Stimulated activated CD8-positive, alpha-beta memory T cell treated with anti-CD3 and anti-CD28 coated beads, Interleukin-2, amount 100 ng/mL, for 48 hours (primary cell): ENCODE measurements around the gene ADAMTSL1.

Experiments
- DNase-seq, 2 donors: peaks; one replicate each; pipeline ENCODE4 v3.0.0-alpha.2; 2020; ENCODE audit warnings: low read depth in 2 of 2

Gene ADAMTSL1

GRCh38 chr9:18819418-18819817 lies 345.5 kb downstream of the ADAMTSL1 start:
- no peak for DNase-seq

- no peak for DNase-seq
Measured at GRCh38 chr9:18820566-18821095, 346.7 kb downstream of the ADAMTSL1 start.

- no peak for DNase-seq
Measured at GRCh38 chr9:18821788-18822187, 347.8 kb downstream of the ADAMTSL1 start.

GRCh38 chr9:18822850-18823249 lies 348.9 kb downstream of the ADAMTSL1 start:
- no peak for DNase-seq

GRCh38 chr9:18824095-18824666 lies 350.2 kb downstream of the ADAMTSL1 start:
- DNase-seq, result no peak

- DNase-seq, result no peak
Measured at GRCh38 chr9:18825656-18826170, 351.8 kb downstream of the ADAMTSL1 start.

- DNase-seq, result no peak
Measured at GRCh38 chr9:18826248-18826647, 352.3 kb downstream of the ADAMTSL1 start.

- DNase-seq, result no peak
Measured at GRCh38 chr9:18829066-18829465, 355.1 kb downstream of the ADAMTSL1 start.

- no peak for DNase-seq
Measured at GRCh38 chr9:18829873-18830272, 355.9 kb downstream of the ADAMTSL1 start.

GRCh38 chr9:18834740-18835361 lies 360.9 kb downstream of the ADAMTSL1 start:
- DNase-seq, result no peak

GRCh38 chr9:18837402-18837801 lies 363.4 kb downstream of the ADAMTSL1 start:
- no peak for DNase-seq

- no peak for DNase-seq
Measured at GRCh38 chr9:18847576-18848275, 373.8 kb downstream of the ADAMTSL1 start.

GRCh38 chr9:18848657-18849056 lies 374.7 kb downstream of the ADAMTSL1 start:
- DNase-seq, result no peak

GRCh38 chr9:18849270-18849669 lies 375.3 kb downstream of the ADAMTSL1 start:
- DNase-seq, result no peak

- no peak for DNase-seq
Measured at GRCh38 chr9:18849890-18850677, 376.1 kb downstream of the ADAMTSL1 start.

GRCh38 chr9:18851069-18851795 lies 377.3 kb downstream of the ADAMTSL1 start:
- DNase-seq, result no peak

- no peak for DNase-seq
Measured at GRCh38 chr9:18855656-18856055, 381.7 kb downstream of the ADAMTSL1 start.

- DNase-seq, result no peak
Measured at GRCh38 chr9:18857334-18857733, 383.4 kb downstream of the ADAMTSL1 start.

- no peak for DNase-seq
Measured at GRCh38 chr9:18857769-18858168, 383.8 kb downstream of the ADAMTSL1 start.

GRCh38 chr9:18861609-18862544 lies 387.9 kb downstream of the ADAMTSL1 start:
- no peak for DNase-seq
